Caco-2 (cell line): Measurements from ENCODE around the gene GPSM1. TPM values are rescaled to one million over a fixed set of nuclear protein-coding genes. Genes with fewer than 3 reads are reported as not detected.
"Not testable (repeated sequence)": the region's sequence is repeated elsewhere in the genome, so short reads cannot be mapped to it uniquely, and the experiment has no call there.

Experiments
- BruUV-seq: library from RNA; stranded (reverse); fragments of 400-500 nt; replicated peaks from 2 replicates; lab custom pipeline; 2021; lab: Mats Ljungman, UMichigan
- CTCF ChIA-PET: fragments of 300-600 bp; sonication (Branson Sonifier 250); formaldehyde crosslinking; loops from one replicate; lab custom pipeline; 2022; ENCODE audit warnings: antibody characterized with exemption; lab: Charles Lee
- POLR2A ChIA-PET: fragments of 300-600 bp; sonication (Branson Sonifier 250); formaldehyde crosslinking; loops from one replicate; lab custom pipeline; 2022; ENCODE audit warnings: antibody characterized with exemption; lab: Charles Lee
- DNase-seq, 2 experiments: peaks; one replicate each; pipeline versions ENCODE4 v3.0.0 to v3.0.0-alpha.2; 2020 to 2022
- H3K27me3 ChIP-seq: replicated peaks from 2 replicates; pipeline ENCODE4 v1.6.0; 2011; ENCODE audit warnings: low read length; ENCODE audit not compliant: control insufficient read depth, insufficient read depth
- H3K36me3 ChIP-seq: 2 replicates; pipeline ENCODE4 v1.5.1; 2011; ENCODE audit warnings: low read length; ENCODE audit not compliant: control insufficient read depth, insufficient read depth
- H3K4me1 ChIP-seq: fragments of 250-450 bp; sonication (Bioruptor Pico); 2 replicates; pipeline ENCODE4 v1.5.1; 2020; ENCODE audit warnings: mild to moderate bottlenecking
- H3K4me3 ChIP-seq: 2 replicates; pipeline ENCODE4 v1.5.1; 2011; ENCODE audit warnings: low read depth, mild to moderate bottlenecking, control low read depth, low read length
- H3K9me3 ChIP-seq: fragments of 250-450 bp; sonication (Bioruptor Pico); 2 replicates; pipeline ENCODE4 v1.5.1; 2020; ENCODE audit warnings: mild to moderate bottlenecking, moderate library complexity
- H3K27ac Mint-ChIP-seq: one replicate; pipeline ENCODE4 v1.8.0; 2022; ENCODE audit warnings: mixed read lengths; ENCODE audit not compliant: unreplicated experiment
- H3K27me3 Mint-ChIP-seq: one replicate; pipeline ENCODE4 v1.8.0; 2022; ENCODE audit warnings: mixed read lengths; ENCODE audit not compliant: insufficient read depth, unreplicated experiment
- H3K36me3 Mint-ChIP-seq: one replicate; pipeline ENCODE4 v1.8.0; 2022; ENCODE audit warnings: mild to moderate bottlenecking, mixed read lengths; ENCODE audit not compliant: insufficient read depth, unreplicated experiment
- H3K4me1 Mint-ChIP-seq: one replicate; pipeline ENCODE4 v1.8.0; 2022; ENCODE audit warnings: low read depth, mixed read lengths; ENCODE audit not compliant: unreplicated experiment
- H3K4me3 Mint-ChIP-seq: one replicate; pipeline ENCODE4 v1.8.0; 2022; ENCODE audit warnings: mild to moderate bottlenecking, moderate library complexity, mixed read lengths; ENCODE audit not compliant: unreplicated experiment
- H3K9me3 Mint-ChIP-seq: one replicate; pipeline ENCODE4 v1.8.0; 2022; ENCODE audit warnings: mixed read lengths; ENCODE audit not compliant: unreplicated experiment
- CTCF ChIP-seq, 2 experiments: fragments of 200-600 bp in 1 of 2; IDR thresholded peaks; 1 replicate in 1 of 2; 2 replicates in 1 of 2; pipeline versions ENCODE4 v1.5.1 to v1.8.0; 2011 to 2022; ENCODE audit warnings: antibody characterized with exemption in 1 of 2, control low read depth in 1 of 2, inconsistent platforms in 1 of 2, low read depth in 1 of 2, low read length in 1 of 2, mild to moderate bottlenecking in 1 of 2, moderate library complexity in 1 of 2; ENCODE audit not compliant: insufficient read depth in 1 of 2, severe bottlenecking in 1 of 2, unreplicated experiment in 1 of 2
- intact Hi-C: fragments of 100-400 bp; cut with micrococcal nuclease; formaldehyde crosslinking; loops from one replicate; pipeline ENCODE4 v1.10.0; 2022; ENCODE audit not compliant: unreplicated experiment
- total RNA-seq: library from RNA; stranded (reverse); gene quantifications from 2 replicates; pipeline ENCODE4 v1.2.3, GENCODE V29; 2022

Gene GPSM1
- total RNA-seq, 1 experiment from 2014 or later: 25.7 TPM

- H3K9me3 Mint-ChIP-seq: peaks cover 24% of the 10 kb centered on the region
- peaks cover 12% of the 10 kb centered on the region for H3K36me3 Mint-ChIP-seq
- ChIA-PET POLR2A (no interaction called here), CTCF (interaction anchor here (0.5 kb wide), 1 partner anchor 45 kb away, joined by 3 read pairs; the partner anchor contains the start of gene DNLZ)
- no peak for DNase-seq
- no peaks in the 10 kb centered on the region for H3K27me3 Mint-ChIP-seq
- no peak overlapping the region for H3K27ac Mint-ChIP-seq
- no peaks in the 10 kb centered on the region for H3K4me1 Mint-ChIP-seq
- no peak for TF ChIP-seq CTCF (IDR thresholded peaks at IDR 0.05; ENCODE audit: insufficient read depth in 1 of 2, low read depth in 1 of 2, low read length in 1 of 2, severe bottlenecking in 1 of 2, unreplicated experiment in 1 of 2)
- no peak overlapping the region for H3K4me3 ChIP-seq
- H3K36me3 ChIP-seq: no peaks in the 10 kb centered on the region
- no peaks in the 10 kb centered on the region for H3K27me3 ChIP-seq
- H3K4me3 Mint-ChIP-seq: no peak overlapping the region
- H3K9me3 ChIP-seq: peaks cover 16% of the 10 kb centered on the region
- BruUV-seq: no TSS peak
- peaks cover 7% of the 10 kb centered on the region; the same call in 1 of the 2 replicates for H3K4me1 ChIP-seq
- intact Hi-C loops: no loop called here
Observed at GRCh38 chr9:136318776-136319241, 8.5 kb upstream of the GPSM1 start.

GRCh38 chr9:136319244-136319643 lies 8.1 kb upstream of the GPSM1 start:
- H3K36me3 Mint-ChIP-seq: peaks cover 12% of the 10 kb centered on the region
- H3K4me3 Mint-ChIP-seq: not testable (repeated sequence)

GRCh38 chr9:136319955-136320354 lies 7.4 kb upstream of the GPSM1 start:
- H3K4me1 Mint-ChIP-seq, H3K27ac Mint-ChIP-seq, POLR2A ChIA-PET, CTCF ChIA-PET, intact Hi-C loops, H3K4me1 ChIP-seq, H3K27me3 Mint-ChIP-seq, H3K4me3 ChIP-seq, BruUV-seq, H3K4me3 Mint-ChIP-seq, H3K27me3 ChIP-seq, DNase-seq, H3K36me3 ChIP-seq: not testable (repeated sequence)
- H3K9me3 ChIP-seq: peaks cover 13% of the 10 kb centered on the region
- Mint-ChIP-seq H3K36me3 (peaks cover 12% of the 10 kb centered on the region), H3K9me3 (peaks cover 15% of the 10 kb centered on the region)

More at GRCh38 chr9:136319244-136319643, 8.1 kb upstream of the GPSM1 start:
- H3K9me3 Mint-ChIP-seq: peaks cover 22% of the 10 kb centered on the region
- CTCF ChIA-PET: interaction anchor here (0.5 kb wide), 1 partner anchor 44 kb away, joined by 3 read pairs; the partner anchor contains the start of gene DNLZ
- H3K4me1 ChIP-seq, H3K4me1 Mint-ChIP-seq, intact Hi-C loops, H3K36me3 ChIP-seq, H3K27ac Mint-ChIP-seq, DNase-seq, POLR2A ChIA-PET, BruUV-seq, H3K27me3 Mint-ChIP-seq, H3K4me3 ChIP-seq, H3K27me3 ChIP-seq: not testable (repeated sequence)
- H3K9me3 ChIP-seq: peaks cover 16% of the 10 kb centered on the region

GRCh38 chr9:136320972-136321371 lies 6.4 kb upstream of the GPSM1 start:
- CTCF ChIA-PET, intact Hi-C loops, H3K9me3 Mint-ChIP-seq, H3K36me3 ChIP-seq, H3K27me3 ChIP-seq, H3K9me3 ChIP-seq, H3K4me1 ChIP-seq, H3K4me3 ChIP-seq, DNase-seq, H3K4me3 Mint-ChIP-seq, H3K27ac Mint-ChIP-seq, BruUV-seq, H3K4me1 Mint-ChIP-seq, H3K27me3 Mint-ChIP-seq: not testable (repeated sequence)
- H3K36me3 Mint-ChIP-seq: peaks cover 11% of the 10 kb centered on the region
- POLR2A ChIA-PET: interaction anchor here (0.6 kb wide), 1 partner anchor 61 kb away, joined by 3 read pairs; no protein-coding TSS in a partner anchor
